ENCODE results near the gene SMYD3. TPM values are rescaled to one million over a fixed set of nuclear protein-coding genes. Genes with fewer than 3 reads are reported as not detected.

Gene SMYD3
- total RNA-seq, 1 experiment from 2014 or later, result 17.4 TPM

- DNase-seq (ENCODE audit: low read depth, low spot score), result no peak
- CTCF ChIA-PET, result no interaction called here
Observed at GRCh38 chr1:246537441-246537840, 30.4 kb upstream of the SMYD3 start.

GRCh38 chr1:246534114-246534513, 27.0 kb upstream of the SMYD3 start:
- POLR2A ChIA-PET, result no interaction called here
- H3K27ac ChIP-seq (ENCODE audit: low read length), result no peak overlapping the region

More at GRCh38 chr1:246537441-246537840, 30.4 kb upstream of the SMYD3 start:
- Histone ChIP-seq H3K27ac (ENCODE audit: low read length) (no peak overlapping the region), H3K9me3 (ENCODE audit: control insufficient read depth, insufficient read depth, low read depth, low read length) (no peaks in the 10 kb centered on the region), H3K4me3 (ENCODE audit: low read depth in 2 of 2, low read length in 2 of 2) (no peak overlapping the region), H3K36me3 (ENCODE audit: control insufficient read depth, insufficient read depth, low read length) (peaks cover 2% of the 10 kb centered on the region; the same call in 1 of the 2 replicates), H3K27me3 (ENCODE audit: control insufficient read depth, insufficient read depth, low read length) (no peaks in the 10 kb centered on the region; the same call in 1 of the 2 replicates), H3K4me1 (ENCODE audit: control insufficient read depth, insufficient read depth, low read length) (no peaks in the 10 kb centered on the region)
- intact Hi-C loops (cut with micrococcal nuclease; ENCODE audit: unreplicated experiment), result no loop called here
- no peak for ATAC-seq
- no TSS peak for BruUV-seq (replicated peaks)
- TF ChIP-seq, protein P1, sequence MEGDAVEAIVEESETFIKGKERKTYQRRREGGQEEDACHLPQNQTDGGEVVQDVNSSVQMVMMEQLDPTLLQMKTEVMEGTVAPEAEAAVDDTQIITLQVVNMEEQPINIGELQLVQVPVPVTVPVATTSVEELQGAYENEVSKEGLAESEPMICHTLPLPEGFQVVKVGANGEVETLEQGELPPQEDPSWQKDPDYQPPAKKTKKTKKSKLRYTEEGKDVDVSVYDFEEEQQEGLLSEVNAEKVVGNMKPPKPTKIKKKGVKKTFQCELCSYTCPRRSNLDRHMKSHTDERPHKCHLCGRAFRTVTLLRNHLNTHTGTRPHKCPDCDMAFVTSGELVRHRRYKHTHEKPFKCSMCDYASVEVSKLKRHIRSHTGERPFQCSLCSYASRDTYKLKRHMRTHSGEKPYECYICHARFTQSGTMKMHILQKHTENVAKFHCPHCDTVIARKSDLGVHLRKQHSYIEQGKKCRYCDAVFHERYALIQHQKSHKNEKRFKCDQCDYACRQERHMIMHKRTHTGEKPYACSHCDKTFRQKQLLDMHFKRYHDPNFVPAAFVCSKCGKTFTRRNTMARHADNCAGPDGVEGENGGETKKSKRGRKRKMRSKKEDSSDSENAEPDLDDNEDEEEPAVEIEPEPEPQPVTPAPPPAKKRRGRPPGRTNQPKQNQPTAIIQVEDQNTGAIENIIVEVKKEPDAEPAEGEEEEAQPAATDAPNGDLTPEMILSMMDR (IDR thresholded peaks at IDR 0.05), result no peak
- TF ChIP-seq POLR2AphosphoS5 (IDR thresholded peaks at IDR 0.05; ENCODE audit: low read depth, low read length) (no peak), REST (IDR thresholded peaks at IDR 0.05; ENCODE audit: insufficient read depth in 1 of 2, low read depth in 2 of 2, low read length in 1 of 2) (no peak), TCF7L2 (IDR thresholded peaks at IDR 0.05; ENCODE audit: low read depth, low read length) (no peak), SIN3A (IDR thresholded peaks at IDR 0.05; ENCODE audit: borderline replicate concordance, insufficient read depth, low read depth, low read length) (no peak)
- in situ Hi-C loops (cut with HindIII; ENCODE audit: low pct_unique_long_range_greater_than_20kb, low sequenced_read_pairs), result no loop called here
- POLR2A ChIA-PET, result no interaction called here

More at GRCh38 chr1:246534114-246534513, 27.0 kb upstream of the SMYD3 start:
- H3K4me3 ChIP-seq (ENCODE audit: low read depth in 2 of 2, low read length in 2 of 2), result no peak overlapping the region
- CTCF ChIA-PET, result interaction anchor here (0.6 kb wide), 2 partner anchors 110 to 113 kb away, joined by 3 to 5 read pairs; no protein-coding TSS in a partner anchor
- H3K9me3 ChIP-seq (ENCODE audit: control insufficient read depth, insufficient read depth, low read depth, low read length), result peaks cover 5% of the 10 kb centered on the region; the same call in 1 of the 2 replicates
- DNase-seq (ENCODE audit: low read depth, low spot score), result no peak
- intact Hi-C loops (cut with micrococcal nuclease; ENCODE audit: unreplicated experiment) (no loop called here), in situ Hi-C loops (cut with HindIII; ENCODE audit: low pct_unique_long_range_greater_than_20kb, low sequenced_read_pairs) (no loop called here)
- TF ChIP-seq, protein P1 (IDR thresholded peaks at IDR 0.05), result no peak
- TF ChIP-seq TCF7L2 (IDR thresholded peaks at IDR 0.05; ENCODE audit: low read depth, low read length) (no peak), SIN3A (IDR thresholded peaks at IDR 0.05; ENCODE audit: borderline replicate concordance, insufficient read depth, low read depth, low read length) (no peak), POLR2AphosphoS5 (IDR thresholded peaks at IDR 0.05; ENCODE audit: low read depth, low read length) (no peak), REST (IDR thresholded peaks at IDR 0.05; ENCODE audit: insufficient read depth in 1 of 2, low read depth in 2 of 2, low read length in 1 of 2) (no peak)
- H3K27me3 ChIP-seq (ENCODE audit: control insufficient read depth, insufficient read depth, low read length), result no peaks in the 10 kb centered on the region; the same call in 1 of the 2 replicates
- no peak for ATAC-seq
- no peaks in the 10 kb centered on the region for H3K4me1 ChIP-seq (ENCODE audit: control insufficient read depth, insufficient read depth, low read length)
- no peaks in the 10 kb centered on the region for H3K36me3 ChIP-seq (ENCODE audit: control insufficient read depth, insufficient read depth, low read length)
- no TSS peak for BruUV-seq (replicated peaks)

All from Panc1 (cell line).